NCI-H1417 (cell line): ENCODE results near the gene GRIK1.

Experiments used
- DNase-seq, 3 experiments: peaks; one replicate each; lab custom pipeline; 2025; lab: John Stamatoyannopoulos, UW

The GRIK1 gene

GRCh38 chr21:29786496-29787360 is 153.1 kb downstream of the GRIK1 start:
- DNase-seq = no peak

DNA sequence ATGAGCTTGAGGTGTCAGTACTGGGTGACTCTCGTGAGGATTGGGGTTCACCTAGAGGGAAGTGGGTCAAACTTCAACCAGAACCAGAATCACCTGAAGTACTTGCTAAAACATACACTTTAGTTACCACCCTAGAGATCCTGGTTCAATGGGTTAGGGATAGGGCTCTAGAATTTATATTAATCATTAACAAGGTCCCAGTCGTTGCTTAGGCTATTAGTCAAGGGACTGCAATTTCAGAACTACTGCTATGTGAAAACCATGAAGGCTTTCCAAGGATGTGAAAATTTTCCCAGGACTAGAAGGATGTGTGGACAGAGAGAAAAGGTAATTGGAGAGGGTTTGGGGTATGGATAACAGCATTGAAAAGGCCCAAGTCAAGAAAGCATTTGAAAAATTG is 162.6 kb downstream of the GRIK1 start:
- DNase-seq = no peak

GRCh38 chr21:29775462-29775861 is 164.3 kb downstream of the GRIK1 start:
- DNase-seq = no peak

- no peak for DNase-seq
These were observed 168.2 kb downstream of the GRIK1 start for GRCh38 chr21:29771491-29772066.

DNA sequence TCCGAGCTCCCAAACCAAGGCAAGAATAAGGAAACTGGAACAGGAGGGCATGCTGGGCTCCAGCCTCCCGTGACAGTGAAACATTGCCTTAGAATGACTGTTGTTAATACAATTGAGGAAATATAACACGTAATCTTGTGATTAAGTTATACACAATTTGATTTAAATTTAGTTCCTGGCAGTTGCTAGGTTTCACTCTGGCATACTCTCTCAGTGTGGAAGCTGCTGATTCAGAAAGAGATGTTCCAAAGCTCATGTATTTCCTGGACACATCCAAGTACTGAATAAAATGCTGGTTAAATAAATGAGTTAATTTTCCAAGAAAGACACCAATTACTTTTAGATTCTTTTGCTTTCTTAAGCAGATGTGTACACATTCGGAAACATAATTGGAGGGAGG is 176.1 kb downstream of the GRIK1 start:
- no peak for DNase-seq

GRCh38 chr21:29762570-29763082 is 177.2 kb downstream of the GRIK1 start:
- no peak for DNase-seq

DNA sequence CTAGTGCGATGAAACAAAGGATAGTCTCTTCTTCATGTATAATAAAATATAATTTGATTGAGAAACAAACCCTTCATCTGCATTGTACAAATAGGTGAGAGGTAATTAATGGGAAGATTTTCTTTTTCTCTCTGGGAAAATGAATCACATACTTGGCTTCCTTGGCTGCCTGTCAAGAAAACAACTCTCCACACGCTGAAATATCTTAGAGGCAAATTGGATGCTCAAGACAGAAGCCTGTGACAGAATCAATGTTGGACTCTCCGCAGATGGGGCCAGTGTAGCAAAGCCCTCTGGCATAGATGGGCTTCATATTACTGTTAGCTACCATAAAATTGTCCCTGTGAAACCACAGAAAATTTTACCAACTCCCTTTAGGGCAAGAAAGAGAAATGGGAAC is 186.6 kb downstream of the GRIK1 start:
- DNase-seq = no peak

DNA sequence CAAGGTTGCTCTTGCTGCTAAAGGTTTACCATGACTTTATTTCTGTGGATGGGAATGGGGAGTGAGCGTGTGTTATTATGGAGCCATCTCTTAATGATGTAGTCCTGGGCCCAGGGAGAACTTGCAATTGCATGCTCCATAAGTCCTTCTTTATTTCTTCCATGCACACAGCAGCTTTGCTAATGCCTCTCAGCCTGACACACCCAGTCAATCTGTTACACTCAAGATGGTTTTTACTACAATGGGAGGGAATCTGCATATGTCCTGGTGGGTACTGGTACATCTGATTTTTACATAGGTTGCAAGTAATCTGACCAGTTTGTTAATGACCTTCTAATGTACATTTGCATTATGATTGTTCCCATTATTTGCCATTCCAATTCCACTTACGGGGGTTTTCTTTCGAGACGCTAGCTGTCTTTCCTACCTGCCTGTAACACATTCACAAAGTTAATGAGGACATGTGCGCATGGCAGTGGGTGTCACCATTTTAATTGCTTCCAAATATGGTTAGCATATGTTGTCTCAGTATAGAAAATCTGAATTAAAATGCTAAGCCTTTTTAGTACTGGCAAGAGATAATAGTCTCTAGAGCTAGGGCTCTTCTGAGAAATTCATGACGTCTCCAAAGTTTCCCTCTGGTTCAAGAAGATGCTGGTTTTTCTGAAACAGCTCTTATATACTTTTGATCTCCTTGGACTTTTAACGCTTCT is 188.2 kb downstream of the GRIK1 start:
- no peak for DNase-seq

- no peak for DNase-seq
These were observed 189.8 kb downstream of the GRIK1 start for GRCh38 chr21:29749957-29750356.

- DNase-seq = no peak
These were observed 190.6 kb downstream of the GRIK1 start for GRCh38 chr21:29749223-29749622.

DNA sequence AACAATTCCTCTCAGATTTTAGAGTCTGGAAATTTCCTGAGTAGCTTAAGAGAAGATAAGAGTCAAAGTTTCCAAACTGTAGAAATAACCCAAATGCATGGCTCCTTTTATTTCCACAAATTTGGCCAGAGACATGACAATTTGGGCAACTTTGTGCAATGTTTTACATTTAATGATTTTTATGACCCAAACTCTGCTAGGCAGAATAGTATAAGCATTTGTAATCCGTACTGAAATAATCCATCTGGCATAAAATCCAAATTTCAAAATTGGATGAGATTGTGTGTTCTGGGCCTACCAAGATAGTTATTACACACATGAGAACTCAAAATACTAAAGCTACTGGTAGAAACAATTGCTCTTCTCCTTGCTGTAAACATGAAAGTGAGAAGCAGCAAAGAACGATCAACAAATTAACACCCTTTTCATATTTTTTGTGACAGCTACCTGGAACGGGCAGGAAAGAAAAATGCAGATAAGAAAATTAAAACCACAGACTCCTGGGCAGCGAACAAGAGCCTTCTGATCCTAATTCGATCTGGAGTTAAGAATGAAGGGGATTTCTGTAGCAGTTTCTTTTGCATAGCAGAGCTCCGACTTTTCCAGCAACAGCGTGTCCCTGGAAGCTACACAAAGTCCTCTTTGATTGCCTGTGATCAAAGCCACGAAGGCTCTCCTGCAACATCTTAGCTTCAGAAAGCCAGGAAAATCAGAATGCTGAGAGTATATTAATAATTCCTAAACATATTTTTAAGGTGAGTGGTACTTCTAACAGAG is 191.2 kb downstream of the GRIK1 start:
- DNase-seq = no peak

DNA sequence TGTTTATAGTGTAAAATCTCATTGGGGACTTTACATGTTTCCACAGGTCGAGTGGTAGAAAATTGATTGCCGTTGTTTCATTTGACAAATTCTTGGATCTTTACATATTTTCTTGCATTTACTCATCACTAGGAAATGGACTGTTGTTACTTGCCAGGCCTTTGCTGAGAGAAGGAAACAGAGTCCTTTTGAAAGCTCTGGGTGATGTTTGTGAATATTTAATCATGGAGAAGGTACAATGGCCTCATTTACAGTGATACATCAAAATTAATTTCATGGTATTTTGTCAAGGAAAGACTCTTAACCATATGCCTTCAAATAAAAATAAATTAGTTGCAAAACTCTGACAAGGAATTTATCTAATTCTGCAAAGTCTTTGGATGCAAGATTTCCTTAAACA is 198.0 kb downstream of the GRIK1 start:
- DNase-seq = no peak

- no peak for DNase-seq
These were observed 200.6 kb downstream of the GRIK1 start for GRCh38 chr21:29739176-29739575.

- no peak for DNase-seq
These were observed 201.1 kb downstream of the GRIK1 start for GRCh38 chr21:29738730-29739129.

DNA sequence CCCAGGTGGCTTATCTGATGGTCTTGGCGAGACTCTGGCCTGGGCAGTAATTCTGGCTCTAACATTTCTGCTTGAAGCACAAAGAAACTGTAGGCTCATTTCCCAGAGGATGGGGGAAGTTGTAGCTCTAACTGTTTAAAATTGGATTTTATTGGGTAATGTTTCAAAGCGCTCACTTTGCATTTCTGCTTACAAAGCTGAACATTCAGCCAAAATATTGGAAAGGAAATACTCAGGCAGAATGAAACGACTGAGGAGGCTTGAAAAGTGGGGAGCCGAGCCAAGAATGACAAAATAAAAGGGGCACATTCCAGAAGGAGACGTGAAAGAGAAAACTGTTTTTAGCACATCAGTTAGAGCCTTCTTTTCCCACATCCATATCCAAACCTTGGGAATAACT is 202.6 kb downstream of the GRIK1 start:
- DNase-seq = no peak

DNA sequence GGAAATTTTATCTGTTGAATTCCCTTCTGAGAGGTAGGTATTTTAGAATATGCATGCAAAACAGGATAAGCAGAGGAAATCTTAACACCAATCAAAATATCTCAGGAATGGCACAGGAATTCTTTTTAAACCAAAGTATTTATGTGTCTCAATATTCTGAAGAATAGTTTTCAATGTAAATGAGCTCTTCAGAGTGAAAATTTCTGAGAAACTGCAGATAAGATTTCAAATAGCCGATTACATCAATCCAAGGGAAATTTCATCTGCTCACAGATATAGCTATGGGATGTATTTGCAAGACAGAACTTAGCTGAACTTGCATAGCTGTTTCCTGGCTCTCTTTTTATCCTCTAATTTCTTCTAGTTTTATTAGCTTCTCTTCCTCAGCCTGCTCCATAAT is 209.5 kb downstream of the GRIK1 start:
- DNase-seq = no peak

DNA sequence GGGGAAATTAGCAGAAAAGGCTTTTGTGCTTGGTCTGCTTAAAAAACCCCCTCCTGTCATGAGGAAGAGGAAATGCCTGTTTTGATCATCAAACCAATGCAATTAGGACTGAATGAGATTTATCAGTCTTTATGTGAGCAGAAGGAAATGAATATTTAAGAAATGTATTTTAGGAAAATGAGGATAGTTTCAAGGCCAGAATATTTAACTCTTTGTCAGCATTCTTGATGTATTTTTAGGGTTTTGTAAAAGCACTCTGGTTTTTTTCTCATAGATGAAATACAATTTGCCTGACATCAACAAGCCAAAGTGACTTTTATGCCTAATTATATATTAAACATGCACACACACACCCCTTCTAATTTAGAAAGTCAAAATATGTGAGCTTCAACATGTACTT is 213.8 kb downstream of the GRIK1 start:
- no peak for DNase-seq

DNA sequence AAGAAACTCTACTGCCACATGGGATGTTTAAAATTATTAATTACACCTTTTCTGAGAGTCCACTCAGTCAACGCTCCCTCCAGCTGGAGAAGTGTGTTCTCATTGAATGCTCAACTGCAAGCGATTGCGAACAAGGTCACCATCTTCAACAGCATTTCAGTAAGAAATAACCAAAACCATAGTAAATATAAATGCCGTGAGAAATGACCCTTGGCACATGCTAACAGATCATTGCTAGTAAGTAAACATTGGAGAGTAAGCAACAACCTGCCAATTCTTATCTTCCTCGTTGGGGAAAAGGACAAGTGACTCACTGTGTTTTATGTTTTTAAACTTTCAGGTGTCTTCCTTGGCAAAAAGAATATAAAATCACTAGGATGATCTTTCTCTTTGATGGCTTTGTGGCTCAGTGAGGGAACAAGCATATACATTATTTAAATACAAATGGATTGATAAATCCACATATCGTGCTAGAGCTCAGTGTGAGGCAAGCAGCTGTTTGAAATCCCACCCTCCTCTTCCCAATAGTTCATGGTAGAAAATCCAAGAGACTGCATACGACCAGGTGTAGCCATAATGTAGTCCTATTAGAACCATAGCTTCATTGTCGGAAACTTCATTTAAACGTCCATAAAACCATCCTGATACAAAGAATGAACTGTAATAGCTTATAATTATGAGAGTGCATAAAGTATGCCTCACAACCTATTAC is 214.6 kb downstream of the GRIK1 start:
- DNase-seq = peak in 2 of 3 experiments; percentile 19 to 66

DNA sequence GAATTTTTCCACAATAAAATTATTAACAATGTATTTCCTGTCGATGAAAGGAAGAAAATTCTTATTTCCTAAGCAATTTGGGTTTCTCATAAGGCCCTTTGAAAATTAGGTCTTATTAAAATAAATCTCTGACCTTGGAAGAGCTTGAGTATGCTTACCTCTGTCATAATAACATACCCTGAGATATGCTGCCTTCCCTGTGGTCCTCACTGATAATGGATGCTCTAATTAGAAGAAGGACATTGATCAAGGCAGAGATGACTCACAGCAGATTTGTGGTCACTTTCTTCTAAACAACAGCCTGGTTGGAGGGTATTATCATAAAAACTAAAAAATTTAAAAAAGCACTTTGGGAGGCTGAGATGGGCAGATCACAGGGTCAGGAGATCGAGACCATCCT is 217.8 kb downstream of the GRIK1 start:
- no peak for DNase-seq

GRCh38 chr21:29721221-29721620 is 218.6 kb downstream of the GRIK1 start:
- DNase-seq = no peak

DNA sequence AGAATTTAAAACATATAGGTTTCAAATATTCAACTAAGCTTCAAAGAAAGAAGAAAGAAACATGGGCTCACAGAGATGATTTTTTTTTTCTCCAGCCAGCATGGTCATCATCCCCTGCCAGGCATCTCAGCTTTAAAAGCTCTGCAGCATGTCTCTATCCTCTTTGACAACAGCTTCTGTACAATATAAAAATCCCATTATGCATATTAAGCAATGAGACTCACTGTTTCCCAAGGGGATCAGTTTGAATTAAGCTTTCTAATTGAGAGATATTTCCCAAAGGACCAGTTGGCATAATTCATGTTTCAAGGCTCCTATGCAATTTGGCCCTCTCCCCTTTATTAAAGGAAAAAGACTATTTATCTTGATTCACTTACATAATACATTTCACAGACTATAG is 220.3 kb downstream of the GRIK1 start:
- DNase-seq = peak in 1 of 3 experiments; percentile 13
